ENCODE results near the gene ALX3.
"Not testable (repeated sequence)": the region's sequence is repeated elsewhere in the genome, so short reads cannot be mapped to it uniquely, and the experiment has no call there.

The ALX3 gene

GRCh38 chr1:110035236-110035752 lies 35.2 kb downstream of the ALX3 start:
- DNase-seq (ENCODE audit: low read depth): no peak
- H3K4me3 ChIP-seq (ENCODE audit: control insufficient read depth, low read depth, low read length): peak overlapping the region; percentile 80
- TF ChIP-seq CTCF (conservative IDR thresholded peaks at IDR 0.05; ENCODE audit: control insufficient read depth, insufficient read depth, low read depth, low read length): no peak

GRCh38 chr1:110034451-110035235 lies 35.8 kb downstream of the ALX3 start, which contains the start of gene STRIP1:
Gene STRIP1, plus strand, starts transcription at chr1:110034624. Its CDS starts 14 bp downstream, at chr1:110034638.
- peak; percentile 97 for DNase-seq (ENCODE audit: low read depth)
- peak within 1 kb of the TSS; percentile 80 for H3K4me3 ChIP-seq (ENCODE audit: control insufficient read depth, low read depth, low read length)
- no peak for TF ChIP-seq CTCF (conservative IDR thresholded peaks at IDR 0.05; ENCODE audit: control insufficient read depth, insufficient read depth, low read depth, low read length)

- no peak for TF ChIP-seq CTCF (conservative IDR thresholded peaks at IDR 0.05; ENCODE audit: control insufficient read depth, insufficient read depth, low read depth, low read length)
- DNase-seq (ENCODE audit: low read depth): no peak
- peak overlapping the region; percentile 54 for H3K4me3 ChIP-seq (ENCODE audit: control insufficient read depth, low read depth, low read length)
Measured at GRCh38 chr1:110034040-110034450, 36.4 kb downstream of the ALX3 start.

- no peak for TF ChIP-seq CTCF (conservative IDR thresholded peaks at IDR 0.05; ENCODE audit: control insufficient read depth, insufficient read depth, low read depth, low read length)
- no peak overlapping the region for H3K4me3 ChIP-seq (ENCODE audit: control insufficient read depth, low read depth, low read length)
- no peak for DNase-seq (ENCODE audit: low read depth)
Measured at GRCh38 chr1:110033421-110033820, 37.1 kb downstream of the ALX3 start.

GRCh38 chr1:110032327-110032726 lies 38.1 kb downstream of the ALX3 start:
- H3K4me3 ChIP-seq (ENCODE audit: control insufficient read depth, low read depth, low read length): no peak overlapping the region
- no peak for TF ChIP-seq CTCF (conservative IDR thresholded peaks at IDR 0.05; ENCODE audit: control insufficient read depth, insufficient read depth, low read depth, low read length)
- no peak for DNase-seq (ENCODE audit: low read depth)

- not testable (repeated sequence) for H3K4me3 ChIP-seq (ENCODE audit: control insufficient read depth, low read depth, low read length); DNase-seq (ENCODE audit: low read depth)
Measured at GRCh38 chr1:110030687-110031086, 39.8 kb downstream of the ALX3 start.

GRCh38 chr1:110024613-110025012 lies 45.9 kb downstream of the ALX3 start:
- TF ChIP-seq CTCF (conservative IDR thresholded peaks at IDR 0.05; ENCODE audit: control insufficient read depth, insufficient read depth, low read depth, low read length): no peak
- no peak for DNase-seq (ENCODE audit: low read depth)

More at GRCh38 chr1:110024613-110025012, 45.9 kb downstream of the ALX3 start:
- H3K4me3 ChIP-seq (ENCODE audit: control insufficient read depth, low read depth, low read length): no peak overlapping the region

Data from fibroblast of mammary gland (primary cell).